NCI-H510A (cell line): ENCODE data around the gene NOL12.
"Not testable (repeated sequence)": the region's sequence is repeated elsewhere in the genome, so short reads cannot be mapped to it uniquely, and the experiment has no call there.

Experiments used
- DNase-seq: peaks from one replicate; lab custom pipeline; 2025; lab: John Stamatoyannopoulos, UW

Gene NOL12

GRCh38 chr22:37686002-37686982 is at the start of gene NOL12:
TSS of gene NOL12 (plus strand) at chr22:37686343. CDS start at chr22:37686393, 50 bp downstream.
- peak; percentile 65 for DNase-seq

GRCh38 chr22:37636949-37637273 is 49.2 kb upstream of the NOL12 start:
- DNase-seq, result no peak

GRCh38 chr22:37638391-37639069 is 47.6 kb upstream of the NOL12 start:
- DNase-seq, result no peak

- no peak for DNase-seq
Measured at GRCh38 chr22:37639070-37639760, 46.9 kb upstream of the NOL12 start, which contains the start of gene SH3BP1. TSS of gene SH3BP1 (plus strand) at chr22:37639669. CDS start at chr22:37639788, 119 bp downstream.

GRCh38 chr22:37639771-37640590 is 46.2 kb upstream of the NOL12 start:
- DNase-seq, result no peak

- DNase-seq, result no peak
Measured at GRCh38 chr22:37640591-37641560, 45.3 kb upstream of the NOL12 start.

GRCh38 chr22:37641561-37641949 is 44.6 kb upstream of the NOL12 start:
- DNase-seq, result no peak

GRCh38 chr22:37643225-37643847 is 42.8 kb upstream of the NOL12 start:
- DNase-seq, result no peak

- DNase-seq, result no peak
Measured at GRCh38 chr22:37647317-37647716, 38.8 kb upstream of the NOL12 start.

- no peak for DNase-seq
Measured at GRCh38 chr22:37647928-37648327, 38.2 kb upstream of the NOL12 start.

GRCh38 chr22:37650463-37651136 is 35.5 kb upstream of the NOL12 start:
- no peak for DNase-seq

GRCh38 chr22:37654563-37655251 is 31.4 kb upstream of the NOL12 start:
- no peak for DNase-seq

GRCh38 chr22:37655252-37655563 is 30.9 kb upstream of the NOL12 start:
- DNase-seq, result no peak

- DNase-seq, result not testable (repeated sequence)
Measured at GRCh38 chr22:37656583-37656982, 29.6 kb upstream of the NOL12 start.

- DNase-seq, result no peak
Measured at GRCh38 chr22:37657590-37658132, 28.5 kb upstream of the NOL12 start.

GRCh38 chr22:37658133-37659065 is 27.7 kb upstream of the NOL12 start, which contains the start of gene PDXP:
TSS of gene PDXP (plus strand) at chr22:37658723. CDS start at chr22:37658783, 60 bp downstream.
- peak; percentile 95 for DNase-seq
